GM12873 (cell line): Measurements from ENCODE around the gene FAM241B.
A peak's percentile ranks its signal among the peaks of the same experiment; 100 is the strongest.

ENCODE experiments used
- CTCF ChIP-seq: IDR thresholded peaks from 2 replicates; pipeline ENCODE4 v1.5.1; 2012; ENCODE audit warnings: low read depth, mild to moderate bottlenecking, moderate library complexity, low read length, control low read depth; ENCODE audit not compliant: insufficient read depth; ENCODE audit errors: missing control alignments

Gene FAM241B

DNA sequence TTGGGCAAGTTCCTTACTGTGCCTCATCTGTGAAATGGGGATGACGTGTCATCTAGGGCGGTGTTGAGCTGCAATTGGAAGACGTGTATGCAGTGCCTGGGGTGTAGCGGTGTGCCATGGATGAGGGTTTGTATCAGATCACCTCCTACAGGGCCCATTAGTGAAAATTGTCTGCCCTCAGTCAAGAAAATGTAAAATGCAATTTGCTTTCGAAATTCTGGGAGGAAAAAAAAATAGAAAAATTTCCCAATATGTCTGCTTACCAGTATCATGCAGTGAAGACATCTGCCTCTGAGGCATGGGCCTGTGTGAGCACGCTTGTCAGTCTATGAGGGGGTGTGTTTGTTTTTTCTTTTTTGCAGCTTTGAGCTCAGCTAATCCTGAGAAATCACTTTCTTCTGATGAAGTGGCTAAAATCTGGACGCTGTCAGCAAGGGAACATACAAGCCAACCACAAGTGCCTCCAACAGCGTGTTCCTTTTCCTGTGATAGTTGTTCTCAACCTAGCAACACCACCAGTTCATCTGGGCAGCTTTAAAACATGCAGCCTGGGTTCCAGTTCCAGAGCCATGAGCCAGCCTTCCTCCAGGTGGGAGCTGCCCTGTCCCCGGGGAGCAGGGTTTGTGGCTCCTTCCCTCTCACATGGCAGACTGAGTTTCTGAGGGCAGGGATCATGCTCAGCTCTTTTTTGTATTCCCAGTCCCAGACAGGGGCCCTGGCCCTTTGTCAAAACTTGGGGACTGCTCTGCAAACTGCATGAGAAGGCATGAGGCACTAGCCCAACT is 10.3 kb downstream of the FAM241B start:
- no peak for TF ChIP-seq CTCF

- no peak for TF ChIP-seq CTCF
Observed at GRCh38 chr10:69641261-69641980, 11.4 kb downstream of the FAM241B start.

DNA sequence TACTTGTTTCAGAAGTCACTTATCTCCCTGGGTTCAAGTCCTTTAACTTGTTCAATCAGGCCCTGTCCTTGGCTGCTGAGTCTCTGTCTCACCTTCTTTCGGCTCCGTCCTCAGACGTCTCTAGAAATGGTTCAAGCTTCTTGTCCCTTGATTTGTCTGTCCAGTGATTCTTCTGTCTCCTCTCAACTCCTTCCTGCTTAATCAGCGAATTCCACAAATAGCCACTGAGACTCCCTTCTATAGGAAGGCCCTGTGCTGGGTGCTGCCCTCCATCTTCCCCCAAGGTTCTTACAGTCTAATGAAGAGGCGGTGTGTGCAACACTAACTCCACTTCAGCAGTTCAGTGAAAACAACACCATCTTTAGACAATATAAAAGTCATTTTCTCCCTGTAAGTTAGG is 12.7 kb downstream of the FAM241B start:
- TF ChIP-seq CTCF: no peak

- TF ChIP-seq CTCF: no peak
Observed at GRCh38 chr10:69643779-69644657, 14.0 kb downstream of the FAM241B start.

- TF ChIP-seq CTCF: peak; percentile 79
Observed at GRCh38 chr10:69644658-69645295, 14.7 kb downstream of the FAM241B start.

DNA sequence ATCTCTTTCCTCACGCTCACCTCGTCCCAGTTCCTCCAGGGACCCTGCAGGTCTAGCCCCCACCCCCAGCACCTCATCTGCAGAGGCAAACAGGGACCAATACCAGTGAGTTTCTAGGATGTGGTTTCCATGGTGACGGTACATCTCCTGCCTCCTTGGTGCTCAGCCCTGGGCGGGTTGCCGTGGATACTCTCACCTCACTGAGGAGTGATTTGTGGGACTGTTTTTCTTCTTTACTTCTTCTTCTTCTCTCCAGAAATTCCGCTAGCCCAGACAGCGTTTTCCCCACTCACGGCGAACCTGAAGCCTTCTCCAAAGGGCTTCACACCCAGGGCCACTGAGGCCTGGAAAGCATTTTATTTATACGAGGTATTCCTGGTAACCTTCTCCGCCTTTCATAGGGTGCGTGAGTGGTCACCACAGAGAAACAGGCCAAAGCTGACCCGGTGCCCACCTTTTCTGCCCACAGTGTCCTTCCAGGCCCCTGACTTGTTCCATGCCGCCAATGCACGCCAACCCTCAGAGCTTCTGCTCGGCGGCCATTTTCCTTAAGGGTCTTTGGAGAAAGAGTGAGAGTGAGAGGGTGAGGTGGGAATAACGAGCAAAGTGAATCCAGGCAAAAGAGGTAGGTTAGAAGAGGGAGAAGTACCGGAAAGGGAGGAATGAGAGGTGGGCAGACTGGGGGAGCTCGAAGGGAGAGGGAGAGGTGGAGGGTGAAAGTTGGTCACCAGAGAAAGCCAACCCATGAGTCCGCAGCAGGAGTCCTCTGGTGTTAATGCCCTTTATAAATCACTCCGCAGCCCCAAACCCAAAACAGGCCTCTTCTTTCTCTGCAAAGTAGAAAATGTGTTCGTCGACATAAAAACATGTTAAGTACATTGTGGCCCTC is 15.5 kb downstream of the FAM241B start:
- TF ChIP-seq CTCF: no peak
